Upper lobe of left lung (tissue), 4 donors: ENCODE results near the gene PLA2G4A.

ENCODE experiments used
- POLR2A ChIP-seq, 4 donors: fragments of 450-650 bp; IDR thresholded peaks; one replicate each; pipeline ENCODE4 v1.5.1; 2016 to 2017; ENCODE audit warnings: antibody characterized with exemption in 4 of 4, mild to moderate bottlenecking in 2 of 4
- POLR2AphosphoS5 ChIP-seq, 2 donors: sonication (generic); formaldehyde crosslinking; IDR thresholded peaks; one replicate each; pipeline ENCODE4 v1.5.1; 2017; ENCODE audit warnings: antibody characterized with exemption in 2 of 2
- TF ChIP-seq, protein P1 (sequence below), 6 experiments: fragments of 450-650 bp in 4 of 6; fragments of 200-600 bp in 2 of 6; sonication (generic) in 2 of 6; IDR thresholded peaks; one replicate each; pipeline ENCODE4 v1.5.1; 2016 to 2019; ENCODE audit warnings: antibody characterized with exemption in 6 of 6

DNA sequence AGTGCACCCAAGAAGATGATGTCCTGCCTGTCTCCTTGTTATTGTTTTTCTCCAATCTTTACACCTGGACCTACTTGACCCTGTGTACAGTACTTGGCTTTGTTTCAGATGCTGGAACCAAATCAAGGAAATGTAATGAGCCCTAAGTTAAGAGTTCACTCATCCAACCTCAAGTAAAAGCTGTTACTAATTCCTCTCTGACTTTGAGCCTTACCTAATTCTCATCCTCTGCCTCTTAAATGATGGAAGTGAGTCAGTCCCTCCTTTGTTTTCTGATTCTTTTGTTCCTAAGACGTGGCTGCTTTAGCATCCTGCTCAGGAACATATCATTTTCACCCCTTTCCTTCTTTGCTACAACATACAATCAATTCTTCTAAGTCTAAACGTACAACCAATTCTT lies 15.3 kb upstream of the PLA2G4A start:
- TF ChIP-seq POLR2A (IDR thresholded peaks at IDR 0.05) (no peak), POLR2AphosphoS5 (IDR thresholded peaks at IDR 0.05) (no peak)
- TF ChIP-seq, protein P1, sequence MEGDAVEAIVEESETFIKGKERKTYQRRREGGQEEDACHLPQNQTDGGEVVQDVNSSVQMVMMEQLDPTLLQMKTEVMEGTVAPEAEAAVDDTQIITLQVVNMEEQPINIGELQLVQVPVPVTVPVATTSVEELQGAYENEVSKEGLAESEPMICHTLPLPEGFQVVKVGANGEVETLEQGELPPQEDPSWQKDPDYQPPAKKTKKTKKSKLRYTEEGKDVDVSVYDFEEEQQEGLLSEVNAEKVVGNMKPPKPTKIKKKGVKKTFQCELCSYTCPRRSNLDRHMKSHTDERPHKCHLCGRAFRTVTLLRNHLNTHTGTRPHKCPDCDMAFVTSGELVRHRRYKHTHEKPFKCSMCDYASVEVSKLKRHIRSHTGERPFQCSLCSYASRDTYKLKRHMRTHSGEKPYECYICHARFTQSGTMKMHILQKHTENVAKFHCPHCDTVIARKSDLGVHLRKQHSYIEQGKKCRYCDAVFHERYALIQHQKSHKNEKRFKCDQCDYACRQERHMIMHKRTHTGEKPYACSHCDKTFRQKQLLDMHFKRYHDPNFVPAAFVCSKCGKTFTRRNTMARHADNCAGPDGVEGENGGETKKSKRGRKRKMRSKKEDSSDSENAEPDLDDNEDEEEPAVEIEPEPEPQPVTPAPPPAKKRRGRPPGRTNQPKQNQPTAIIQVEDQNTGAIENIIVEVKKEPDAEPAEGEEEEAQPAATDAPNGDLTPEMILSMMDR (IDR thresholded peaks at IDR 0.05), result no peak
